Lower lobe of right lung (tissue), 2 donors: Measurements from ENCODE around the gene PTPRM. TPM values are rescaled to one million over a fixed set of nuclear protein-coding genes. Genes with fewer than 3 reads are reported as not detected.
A peak's percentile ranks its signal among the peaks of the same experiment; 100 is the strongest.

Experiments used
- ATAC-seq, 2 donors: fragments of 200-7000 bp; cut with Tn5 transposase; one replicate each; pipeline ENCODE4 v1.9.1; 2020 to 2022; ENCODE audit warnings: mild to moderate bottlenecking in 2 of 2, moderate library complexity in 2 of 2
- DNase-seq: peaks from one replicate; pipeline ENCODE4 v3.0.0-alpha.2; 2020
- H3K27ac ChIP-seq: fragments of 200-600 bp; one replicate; pipeline ENCODE4 v1.8.0; 2022
- H3K27me3 ChIP-seq: fragments of 200-600 bp; one replicate; pipeline ENCODE4 v1.8.0; 2022; ENCODE audit warnings: low read depth
- H3K36me3 ChIP-seq: fragments of 200-600 bp; one replicate; pipeline ENCODE4 v1.8.0; 2022; ENCODE audit warnings: mild to moderate bottlenecking
- H3K4me1 ChIP-seq: fragments of 200-600 bp; one replicate; pipeline ENCODE4 v1.8.0; 2022
- H3K4me3 ChIP-seq: fragments of 200-600 bp; one replicate; pipeline ENCODE4 v1.8.0; 2022; ENCODE audit warnings: mild to moderate bottlenecking
- H3K9me3 ChIP-seq: fragments of 200-600 bp; one replicate; pipeline ENCODE4 v1.8.0; 2022
- intact Hi-C: fragments of 100-400 bp; cut with DNase I; formaldehyde crosslinking; loops from one replicate; pipeline ENCODE4 v1.11.0; 2022
- total RNA-seq: library from RNA; stranded (reverse); fragmentation: NEBNext Ultra II Directional; extraction: Animal tissue kit (Norgen Biotek cat#: 25700); gene quantifications from one replicate; pipeline ENCODE4 v1.2.1, GENCODE V29; 2021
- TF ChIP-seq, protein P1 (sequence below): fragments of 200-600 bp; IDR thresholded peaks from one replicate; pipeline ENCODE4 v1.8.0; 2022; ENCODE audit warnings: antibody characterized with exemption, mild to moderate bottlenecking
- donor health status: DM: no; HTN: yes; CAD: no; lungs with severe emphysema.

Gene PTPRM
- total RNA-seq, 1 donor from 2014 or later = 85.2 TPM

DNA sequence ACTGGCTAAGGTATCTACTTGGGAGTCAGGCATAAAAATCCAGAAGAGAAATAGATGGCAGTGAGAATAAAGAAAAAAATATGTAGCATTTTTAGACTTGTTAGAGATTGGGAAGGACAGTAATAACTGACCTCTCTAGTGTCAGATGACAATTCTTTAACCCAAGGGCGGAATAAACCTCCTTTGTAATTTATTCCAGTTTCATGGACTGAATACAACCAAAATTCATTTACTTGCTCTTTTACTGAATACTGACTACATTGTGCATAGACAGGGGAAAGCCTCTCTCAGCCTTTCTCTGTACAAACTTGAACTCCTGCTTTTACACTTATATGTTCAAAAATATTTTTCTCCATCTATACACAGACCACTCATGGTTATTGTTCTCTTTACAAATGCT is 566.8 kb downstream of the PTPRM start:
- Histone ChIP-seq H3K4me3 (no peak overlapping the region), H3K4me1 (no peaks in the 10 kb centered on the region), H3K9me3 (no peaks in the 10 kb centered on the region), H3K36me3 (no peaks in the 10 kb centered on the region), H3K27ac (no peak overlapping the region), H3K27me3 (no peaks in the 10 kb centered on the region)
- intact Hi-C loops = no loop called here
- no peak for ATAC-seq
- TF ChIP-seq, protein P1, sequence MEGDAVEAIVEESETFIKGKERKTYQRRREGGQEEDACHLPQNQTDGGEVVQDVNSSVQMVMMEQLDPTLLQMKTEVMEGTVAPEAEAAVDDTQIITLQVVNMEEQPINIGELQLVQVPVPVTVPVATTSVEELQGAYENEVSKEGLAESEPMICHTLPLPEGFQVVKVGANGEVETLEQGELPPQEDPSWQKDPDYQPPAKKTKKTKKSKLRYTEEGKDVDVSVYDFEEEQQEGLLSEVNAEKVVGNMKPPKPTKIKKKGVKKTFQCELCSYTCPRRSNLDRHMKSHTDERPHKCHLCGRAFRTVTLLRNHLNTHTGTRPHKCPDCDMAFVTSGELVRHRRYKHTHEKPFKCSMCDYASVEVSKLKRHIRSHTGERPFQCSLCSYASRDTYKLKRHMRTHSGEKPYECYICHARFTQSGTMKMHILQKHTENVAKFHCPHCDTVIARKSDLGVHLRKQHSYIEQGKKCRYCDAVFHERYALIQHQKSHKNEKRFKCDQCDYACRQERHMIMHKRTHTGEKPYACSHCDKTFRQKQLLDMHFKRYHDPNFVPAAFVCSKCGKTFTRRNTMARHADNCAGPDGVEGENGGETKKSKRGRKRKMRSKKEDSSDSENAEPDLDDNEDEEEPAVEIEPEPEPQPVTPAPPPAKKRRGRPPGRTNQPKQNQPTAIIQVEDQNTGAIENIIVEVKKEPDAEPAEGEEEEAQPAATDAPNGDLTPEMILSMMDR = no peak
- no peak for DNase-seq

DNA sequence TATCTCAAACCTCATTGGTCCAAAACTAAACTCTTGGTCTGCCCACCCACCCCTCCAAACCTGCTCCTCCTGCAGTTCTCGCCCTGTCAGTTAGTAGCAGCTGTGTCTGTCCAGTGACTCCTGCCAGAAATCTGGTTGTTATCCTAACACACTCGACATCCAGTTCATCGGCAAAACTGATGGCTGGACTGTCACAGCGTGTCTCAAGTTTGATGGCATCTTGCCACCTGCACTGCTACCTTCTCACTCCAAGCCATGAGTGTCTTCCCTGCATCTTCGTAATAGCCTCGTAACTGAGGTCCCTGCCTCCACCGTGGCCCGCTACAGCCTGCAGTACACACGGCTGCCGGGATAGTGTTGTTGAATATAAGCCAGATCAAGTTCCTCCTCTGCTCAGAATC is 572.0 kb downstream of the PTPRM start:
- intact Hi-C loops = no loop called here
- Histone ChIP-seq H3K4me3 (no peak overlapping the region), H3K27ac (no peak overlapping the region), H3K9me3 (no peaks in the 10 kb centered on the region), H3K4me1 (no peaks in the 10 kb centered on the region), H3K36me3 (peaks cover 7% of the 10 kb centered on the region), H3K27me3 (no peaks in the 10 kb centered on the region)
- TF ChIP-seq, protein P1 = no peak
- DNase-seq (no peak), ATAC-seq (peak in 1 of 2 donors; percentile 37)

DNA sequence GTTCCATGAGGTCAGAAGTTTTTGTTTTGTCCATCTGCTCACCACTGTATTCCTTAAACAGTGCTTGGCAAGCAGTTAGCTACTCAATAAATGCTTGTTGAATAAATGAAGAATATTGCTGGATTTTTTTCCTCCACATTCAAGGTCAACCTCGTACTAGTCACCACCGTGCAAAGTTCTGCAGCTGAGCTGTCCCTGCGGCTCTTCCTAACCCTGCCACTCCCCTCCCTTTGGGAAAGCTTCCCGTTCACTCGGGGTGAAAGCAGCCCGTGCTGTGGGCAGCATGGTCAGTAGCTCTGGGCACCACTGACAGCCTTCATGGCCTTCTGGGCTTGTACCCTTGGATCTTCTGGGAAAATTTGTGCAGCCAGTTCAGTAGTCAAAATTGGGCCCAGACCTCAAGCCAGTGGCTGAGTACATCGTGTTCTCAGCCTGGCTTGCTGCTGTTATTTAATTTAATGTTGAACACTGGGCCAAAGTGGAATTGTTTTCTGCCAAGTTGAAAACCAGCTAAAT is 572.8 kb downstream of the PTPRM start:
- Histone ChIP-seq H3K9me3 (no peaks in the 10 kb centered on the region), H3K27me3 (no peaks in the 10 kb centered on the region), H3K36me3 (peaks cover 15% of the 10 kb centered on the region), H3K27ac (no peak overlapping the region), H3K4me3 (no peak overlapping the region), H3K4me1 (no peaks in the 10 kb centered on the region)
- DNase-seq (no peak), ATAC-seq (no peak)
- TF ChIP-seq, protein P1 = no peak
- intact Hi-C loops = no loop called here

DNA sequence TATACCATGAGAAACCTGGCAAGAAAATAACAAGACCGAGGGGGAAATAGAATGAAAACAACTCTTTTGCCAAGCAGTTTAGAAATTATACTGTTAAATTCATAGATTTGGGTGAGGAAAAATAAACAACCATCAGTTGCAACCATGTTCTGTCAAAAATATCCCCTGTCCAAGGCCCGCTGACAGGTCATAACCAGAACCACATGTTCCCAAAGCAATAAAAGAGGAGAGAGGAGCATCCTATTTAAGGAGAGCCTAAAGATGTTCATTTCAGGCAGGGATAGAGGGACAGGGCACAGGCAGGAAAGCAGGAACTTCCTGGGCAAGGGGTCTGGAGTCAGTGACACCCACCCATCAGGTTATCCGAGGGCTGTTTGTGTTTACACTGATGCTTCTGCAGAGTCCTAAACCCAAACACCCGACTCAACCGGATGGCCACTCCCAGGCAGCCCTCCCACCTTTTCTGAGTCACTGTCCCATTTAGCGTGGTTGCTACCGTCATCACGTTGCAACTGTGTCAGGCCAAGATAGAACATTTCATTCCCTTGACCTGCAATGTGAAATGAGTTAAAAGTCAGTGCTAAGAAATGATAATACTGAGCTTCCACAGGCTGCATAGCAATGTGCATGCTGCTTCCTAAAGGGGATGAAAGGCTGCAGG is 573.9 kb downstream of the PTPRM start:
- ATAC-seq = no peak
- intact Hi-C loops = no loop called here

DNA sequence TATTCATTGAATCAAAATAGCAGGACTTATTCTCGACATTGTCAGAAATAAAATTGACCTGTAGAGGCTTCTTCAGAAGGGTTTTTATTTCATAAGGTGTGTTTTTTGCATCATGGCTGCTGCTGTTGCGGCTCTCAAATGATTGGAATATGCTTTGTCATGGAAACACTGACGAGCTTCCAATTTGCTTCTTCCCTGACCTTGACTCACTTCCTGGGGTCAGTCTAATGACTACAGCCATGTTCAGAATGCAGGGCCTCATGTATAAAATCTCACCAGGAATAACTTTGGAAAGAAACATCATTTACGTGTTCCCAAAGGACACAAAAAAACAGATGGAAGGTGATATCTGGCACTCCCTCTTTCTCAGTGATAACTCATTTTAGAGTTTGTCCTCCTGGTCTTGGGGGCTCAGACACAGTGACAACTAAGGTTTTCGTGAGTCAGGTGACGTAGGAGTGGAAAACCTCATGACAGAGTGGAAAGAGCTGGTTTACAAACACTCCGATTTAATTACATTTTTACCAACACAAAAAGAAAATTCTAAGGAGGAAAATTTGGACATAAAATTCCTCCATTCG is 575.1 kb downstream of the PTPRM start:
- Histone ChIP-seq H3K4me1 (no peaks in the 10 kb centered on the region), H3K36me3 (peaks cover 15% of the 10 kb centered on the region), H3K4me3 (no peak overlapping the region), H3K27ac (no peak overlapping the region), H3K27me3 (no peaks in the 10 kb centered on the region), H3K9me3 (peaks cover 6% of the 10 kb centered on the region)
- ATAC-seq = no peak
- intact Hi-C loops = no loop called here
- TF ChIP-seq, protein P1 = no peak
- DNase-seq = no peak

More for the DNA sequence above, 573.9 kb downstream of the PTPRM start:
- Histone ChIP-seq H3K27ac (no peak overlapping the region), H3K4me1 (no peaks in the 10 kb centered on the region), H3K27me3 (no peaks in the 10 kb centered on the region), H3K9me3 (no peaks in the 10 kb centered on the region), H3K4me3 (no peak overlapping the region), H3K36me3 (peaks cover 15% of the 10 kb centered on the region)
- TF ChIP-seq, protein P1 = no peak
- DNase-seq = no peak
